Measurements from ENCODE around the gene AHCY.
"Not testable (repeated sequence)": the region's sequence is repeated elsewhere in the genome, so short reads cannot be mapped to it uniquely, and the experiment has no call there.

Gene AHCY

GRCh38 chr20:34252431-34253086, 50.6 kb downstream of the AHCY start:
- not testable (repeated sequence) for DNase-seq

- DNase-seq: no peak
Observed at GRCh38 chr20:34251619-34252018, 51.5 kb downstream of the AHCY start.

- DNase-seq: no peak
Observed at GRCh38 chr20:34250005-34250404, 53.1 kb downstream of the AHCY start.

- no peak for DNase-seq
Observed at GRCh38 chr20:34249291-34249690, 53.9 kb downstream of the AHCY start.

- no peak for DNase-seq
Observed at GRCh38 chr20:34246126-34246626, 57.0 kb downstream of the AHCY start.

GRCh38 chr20:34243377-34243776, 59.8 kb downstream of the AHCY start:
- no peak for DNase-seq

- no peak for DNase-seq
Observed at GRCh38 chr20:34242879-34243278, 60.3 kb downstream of the AHCY start.

GRCh38 chr20:34242015-34242414, 61.1 kb downstream of the AHCY start:
- not testable (repeated sequence) for DNase-seq

- DNase-seq: no peak
Observed at GRCh38 chr20:34240693-34241615, 62.2 kb downstream of the AHCY start, which contains the start of gene ASIP. ASIP (plus strand) TSS chr20:34241423; CDS start chr20:34260375, 18,952 bp downstream.

- DNase-seq: no peak
Observed at GRCh38 chr20:34240121-34240520, 63.0 kb downstream of the AHCY start.

- DNase-seq: no peak
Observed at GRCh38 chr20:34237942-34238341, 65.2 kb downstream of the AHCY start.

- no peak for DNase-seq
Observed at GRCh38 chr20:34235875-34236274, 67.3 kb downstream of the AHCY start.

GRCh38 chr20:34233687-34234086, 69.5 kb downstream of the AHCY start:
- DNase-seq: no peak

GRCh38 chr20:34232494-34233087, 70.6 kb downstream of the AHCY start:
- DNase-seq: no peak

GRCh38 chr20:34231634-34232033, 71.5 kb downstream of the AHCY start:
- no peak for DNase-seq

Measured in femur (tissue), 1 donor.